Measurements from ENCODE around the gene HRH2.
"Not testable (repeated sequence)": the region's sequence is repeated elsewhere in the genome, so short reads cannot be mapped to it uniquely, and the experiment has no call there.

HRH2 gene

GRCh38 chr5:175713930-175714329, 56.1 kb downstream of the HRH2 start:
- no peak for DNase-seq (ENCODE audit: low read depth, low spot score)

- no peak for DNase-seq (ENCODE audit: low read depth, low spot score)
These were observed 56.7 kb downstream of the HRH2 start for GRCh38 chr5:175714479-175715085.

GRCh38 chr5:175715627-175716522, 58.0 kb downstream of the HRH2 start:
- DNase-seq (ENCODE audit: low read depth, low spot score), result no peak

GRCh38 chr5:175717837-175718236, 60.0 kb downstream of the HRH2 start:
- DNase-seq (ENCODE audit: low read depth, low spot score), result no peak

GRCh38 chr5:175718401-175719108, 60.7 kb downstream of the HRH2 start:
- DNase-seq (ENCODE audit: low read depth, low spot score), result no peak

- DNase-seq (ENCODE audit: low read depth, low spot score), result not testable (repeated sequence)
These were observed 61.2 kb downstream of the HRH2 start for GRCh38 chr5:175719109-175719432.

- no peak for DNase-seq (ENCODE audit: low read depth, low spot score)
These were observed 66.7 kb downstream of the HRH2 start for GRCh38 chr5:175724314-175725275.

GRCh38 chr5:175728316-175728715, 70.4 kb downstream of the HRH2 start:
- DNase-seq (ENCODE audit: low read depth, low spot score), result no peak

GRCh38 chr5:175728885-175729828, 71.3 kb downstream of the HRH2 start:
- DNase-seq (ENCODE audit: low read depth, low spot score), result no peak

GRCh38 chr5:175729829-175730277, 72.0 kb downstream of the HRH2 start:
- peak; percentile 63 for DNase-seq (ENCODE audit: low read depth, low spot score)

GRCh38 chr5:175731172-175731571, 73.3 kb downstream of the HRH2 start:
- no peak for DNase-seq (ENCODE audit: low read depth, low spot score)

GRCh38 chr5:175731756-175732465, 74.0 kb downstream of the HRH2 start:
- DNase-seq (ENCODE audit: low read depth, low spot score), result no peak

GRCh38 chr5:175733017-175733416, 75.1 kb downstream of the HRH2 start:
- no peak for DNase-seq (ENCODE audit: low read depth, low spot score)

GRCh38 chr5:175734016-175734415, 76.1 kb downstream of the HRH2 start:
- DNase-seq (ENCODE audit: low read depth, low spot score), result no peak

GRCh38 chr5:175734501-175734900, 76.6 kb downstream of the HRH2 start:
- no peak for DNase-seq (ENCODE audit: low read depth, low spot score)

- DNase-seq (ENCODE audit: low read depth, low spot score), result no peak
These were observed 77.8 kb downstream of the HRH2 start for GRCh38 chr5:175735701-175736100.

GRCh38 chr5:175736652-175737051, 78.8 kb downstream of the HRH2 start:
- no peak for DNase-seq (ENCODE audit: low read depth, low spot score)

- DNase-seq (ENCODE audit: low read depth, low spot score), result no peak
These were observed 79.6 kb downstream of the HRH2 start for GRCh38 chr5:175737481-175737880.

- DNase-seq (ENCODE audit: low read depth, low spot score), result no peak
These were observed 80.3 kb downstream of the HRH2 start for GRCh38 chr5:175738126-175738525.

All from brain pericyte (primary cell).